Mucosa of descending colon (tissue), 3 donors: ENCODE results near the gene SEPTIN1. TPM values are rescaled to one million over a fixed set of nuclear protein-coding genes. Genes with fewer than 3 reads are reported as not detected.

Experiments used
- ATAC-seq: fragments of 200-7000 bp; cut with Tn5 transposase; one replicate; pipeline ENCODE4 v1.9.1; 2020; ENCODE audit warnings: mild to moderate bottlenecking, moderate library complexity
- DNase-seq, 3 donors: peaks; one replicate each; pipeline ENCODE4 v3.0.0-alpha.2; 2020
- H3K36me3 ChIP-seq: fragments of 200-600 bp; one replicate; pipeline ENCODE4 v1.8.0; 2021; ENCODE audit warnings: low read depth, mild to moderate bottlenecking
- H3K4me1 ChIP-seq: fragments of 200-600 bp; one replicate; pipeline ENCODE4 v1.8.0; 2021; ENCODE audit warnings: low read depth, mild to moderate bottlenecking
- H3K4me3 ChIP-seq: fragments of 200-600 bp; one replicate; pipeline ENCODE4 v1.8.0; 2021; ENCODE audit warnings: mild to moderate bottlenecking
- H3K9me3 ChIP-seq: fragments of 200-600 bp; one replicate; pipeline ENCODE4 v1.8.0; 2021; ENCODE audit warnings: mild to moderate bottlenecking
- intact Hi-C, 2 donors: fragments of 100-400 bp; cut with DNase I in 1 of 2; cut with micrococcal nuclease in 1 of 2; formaldehyde crosslinking; loops; one replicate each; pipeline versions ENCODE4 v1.11.0 to v1.11.1; 2022; cut with DNase I, micrococcal nuclease
- total RNA-seq, 3 donors: library from RNA; stranded (reverse); fragmentation: NEBNext Ultra II Directional in 2 of 3; extraction: Animal tissue kit (Norgen Biotek cat#: 25700) in 2 of 3; gene quantifications; one replicate each; pipeline versions ENCODE4 v1.2.1 to v1.2.4, GENCODE V29; 2021 to 2023
- TF ChIP-seq, protein P1 (sequence below): fragments of 200-600 bp; IDR thresholded peaks from one replicate; pipeline ENCODE4 v1.8.0; 2022; ENCODE audit warnings: antibody characterized with exemption, mild to moderate bottlenecking
- donor health status: DM: no; HTN: no; CAD: no; lungs with moderate emphysema.
- donor health status: DM: no; HTN: no; CAD: no.
- donor health status: DM: no; HTN: yes; CAD: no.

Gene SEPTIN1
- total RNA-seq, 3 donors from 2014 or later: 5.6 to 6.1 (median 6.0) TPM

DNA sequence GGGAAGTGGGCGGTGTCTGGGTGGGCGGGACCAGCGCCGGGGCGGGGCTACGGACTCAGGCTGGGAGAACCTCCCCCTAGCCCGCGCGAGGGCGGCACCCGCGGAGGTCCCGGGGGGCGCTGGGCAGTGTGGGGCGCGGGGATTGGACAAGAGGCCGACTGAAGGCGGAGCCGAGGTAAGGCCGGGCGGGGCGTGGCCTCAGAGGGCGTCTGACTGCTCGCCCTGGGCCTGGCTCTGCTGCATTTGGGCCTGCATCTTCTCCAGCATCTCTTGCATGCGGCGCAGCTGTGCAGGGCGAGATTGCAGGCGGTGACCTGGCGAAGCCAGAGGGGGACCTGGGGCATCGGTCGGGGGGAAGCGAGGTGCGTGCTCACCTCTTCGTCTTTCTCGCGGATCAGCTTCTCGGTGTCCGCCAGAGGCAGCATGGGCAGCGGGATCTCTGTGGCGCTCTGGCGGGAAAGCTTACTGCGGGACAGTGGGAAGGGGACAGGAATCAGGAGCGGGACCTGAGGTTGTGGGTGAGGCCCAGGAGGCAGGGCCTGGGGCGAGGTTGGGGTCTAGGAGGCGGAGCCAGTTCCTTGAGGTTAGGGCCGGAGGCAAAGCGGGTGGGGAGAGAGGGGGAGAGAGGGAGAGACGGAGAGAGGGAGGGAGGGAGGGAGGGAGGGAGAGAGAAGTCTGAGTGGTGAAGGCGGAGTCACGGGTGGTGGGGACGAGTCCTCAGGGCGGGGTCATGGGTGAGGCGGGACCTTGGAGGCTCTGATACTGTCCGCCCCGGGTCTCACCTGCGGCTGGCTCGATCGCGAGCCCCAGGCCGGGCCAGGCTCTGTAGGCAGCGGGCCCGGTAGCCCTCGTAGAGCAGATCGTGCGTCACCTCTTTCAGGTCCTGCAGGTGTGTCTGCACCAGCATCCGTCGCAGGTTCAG lies 3.9 kb downstream of the SEPTIN1 start:
- no peaks in the 10 kb centered on the region for H3K9me3 ChIP-seq
- no peaks in the 10 kb centered on the region for H3K36me3 ChIP-seq
- peak overlapping the region; percentile 33 for H3K4me3 ChIP-seq
- peak; percentile 93 for ATAC-seq
- DNase-seq: peak; percentile 99 to 100 (median 100)
- intact Hi-C loops: no loop called here
- H3K4me1 ChIP-seq: peaks cover 11% of the 10 kb centered on the region
- TF ChIP-seq, protein P1, sequence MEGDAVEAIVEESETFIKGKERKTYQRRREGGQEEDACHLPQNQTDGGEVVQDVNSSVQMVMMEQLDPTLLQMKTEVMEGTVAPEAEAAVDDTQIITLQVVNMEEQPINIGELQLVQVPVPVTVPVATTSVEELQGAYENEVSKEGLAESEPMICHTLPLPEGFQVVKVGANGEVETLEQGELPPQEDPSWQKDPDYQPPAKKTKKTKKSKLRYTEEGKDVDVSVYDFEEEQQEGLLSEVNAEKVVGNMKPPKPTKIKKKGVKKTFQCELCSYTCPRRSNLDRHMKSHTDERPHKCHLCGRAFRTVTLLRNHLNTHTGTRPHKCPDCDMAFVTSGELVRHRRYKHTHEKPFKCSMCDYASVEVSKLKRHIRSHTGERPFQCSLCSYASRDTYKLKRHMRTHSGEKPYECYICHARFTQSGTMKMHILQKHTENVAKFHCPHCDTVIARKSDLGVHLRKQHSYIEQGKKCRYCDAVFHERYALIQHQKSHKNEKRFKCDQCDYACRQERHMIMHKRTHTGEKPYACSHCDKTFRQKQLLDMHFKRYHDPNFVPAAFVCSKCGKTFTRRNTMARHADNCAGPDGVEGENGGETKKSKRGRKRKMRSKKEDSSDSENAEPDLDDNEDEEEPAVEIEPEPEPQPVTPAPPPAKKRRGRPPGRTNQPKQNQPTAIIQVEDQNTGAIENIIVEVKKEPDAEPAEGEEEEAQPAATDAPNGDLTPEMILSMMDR: no peak

DNA sequence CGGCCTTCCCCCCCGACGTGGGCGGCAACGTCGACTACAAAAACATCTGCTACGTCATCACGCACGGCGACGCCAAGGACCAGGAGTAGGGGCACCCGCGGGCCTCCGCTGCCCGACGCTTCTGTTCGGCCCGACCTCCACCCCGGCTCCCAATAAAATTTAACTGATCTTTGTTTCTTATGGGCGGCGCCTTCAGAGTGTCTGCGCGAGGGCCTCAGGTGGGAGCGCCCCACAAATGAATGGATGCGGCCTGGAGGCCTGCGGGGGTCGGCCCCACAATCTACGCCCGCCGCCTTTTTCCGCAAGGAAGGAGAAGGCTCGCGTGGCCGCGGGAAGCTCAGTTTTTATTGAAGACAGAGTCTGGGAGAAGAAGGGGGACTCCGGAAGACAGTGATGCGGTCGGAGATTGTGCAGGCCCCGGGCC lies 4.5 kb downstream of the SEPTIN1 start:
- DNase-seq (peak; percentile 94 to 96 (median 96)), ATAC-seq (peak; percentile 70)
- H3K36me3 ChIP-seq: no peaks in the 10 kb centered on the region
- peaks cover 11% of the 10 kb centered on the region for H3K4me1 ChIP-seq
- intact Hi-C loops: no loop called here
- peak overlapping the region; percentile 33 for H3K4me3 ChIP-seq
- TF ChIP-seq, protein P1: no peak
- H3K9me3 ChIP-seq: no peaks in the 10 kb centered on the region

DNA sequence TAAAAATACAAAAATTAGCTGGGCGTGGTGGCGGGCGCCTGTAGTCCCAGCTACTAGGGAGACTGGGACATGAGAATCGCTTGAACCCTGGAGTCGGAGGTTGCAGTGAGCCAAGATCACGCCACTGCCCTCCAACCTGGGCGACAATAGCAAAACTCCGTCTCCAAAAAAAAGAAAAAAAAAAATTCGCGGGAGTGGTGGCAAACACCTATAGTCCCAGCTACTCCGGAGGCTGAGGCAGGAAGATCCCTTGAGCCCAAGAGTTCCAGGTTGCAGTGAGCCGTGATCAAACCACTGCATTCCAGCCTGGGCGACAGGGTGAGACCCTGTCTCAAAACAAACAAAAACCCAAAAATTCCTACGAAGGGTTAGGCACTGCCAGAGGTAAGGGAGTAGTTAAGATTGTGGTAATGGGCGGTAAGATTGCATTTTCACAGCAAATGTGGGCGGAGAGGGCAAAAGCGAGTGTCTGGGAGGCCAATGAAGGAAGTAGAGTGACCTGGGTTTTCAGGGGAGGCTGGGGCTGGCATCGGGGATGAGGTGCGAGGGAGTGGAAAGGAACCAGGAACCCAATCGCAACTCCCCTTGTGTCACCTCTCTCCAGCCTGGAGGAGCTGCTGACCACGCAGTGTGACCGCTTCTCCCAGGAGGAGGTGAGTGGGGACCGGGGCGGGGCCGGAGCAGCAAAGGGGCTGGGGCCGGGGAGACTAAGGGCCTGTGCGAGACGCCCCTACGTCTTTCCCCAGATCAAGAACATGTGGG lies 5.1 kb downstream of the SEPTIN1 start:
- H3K36me3 ChIP-seq: no peaks in the 10 kb centered on the region
- intact Hi-C loops: no loop called here
- H3K4me1 ChIP-seq: peaks cover 11% of the 10 kb centered on the region
- DNase-seq (no peak), ATAC-seq (no peak)
- TF ChIP-seq, protein P1: no peak
- H3K9me3 ChIP-seq: no peaks in the 10 kb centered on the region
- peak overlapping the region; percentile 33 for H3K4me3 ChIP-seq

DNA sequence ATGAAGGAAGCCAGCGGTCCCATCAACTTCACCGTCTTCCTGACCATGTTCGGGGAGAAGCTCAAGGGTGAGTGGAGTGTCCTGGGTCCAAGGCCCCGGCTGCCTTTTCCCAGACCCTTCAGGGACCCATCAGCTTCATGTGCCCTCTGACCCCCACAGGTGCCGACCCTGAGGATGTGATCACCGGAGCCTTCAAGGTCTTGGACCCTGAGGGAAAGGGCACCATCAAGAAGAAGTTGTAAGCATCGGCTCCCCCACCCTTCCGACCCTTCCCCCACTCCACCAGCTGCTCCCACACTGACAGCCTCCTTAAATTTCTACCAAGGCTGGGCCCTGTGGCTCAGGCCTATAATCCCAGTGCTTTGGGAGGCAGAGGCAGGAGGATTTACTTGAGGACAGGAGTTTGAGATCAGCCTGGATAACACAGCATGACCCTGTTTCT lies 5.9 kb downstream of the SEPTIN1 start:
- TF ChIP-seq, protein P1: no peak
- intact Hi-C loops: no loop called here
- peaks cover 11% of the 10 kb centered on the region for H3K4me1 ChIP-seq
- ATAC-seq (no peak), DNase-seq (no peak)
- H3K36me3 ChIP-seq: no peaks in the 10 kb centered on the region
- no peak overlapping the region for H3K4me3 ChIP-seq
- H3K9me3 ChIP-seq: no peaks in the 10 kb centered on the region

DNA sequence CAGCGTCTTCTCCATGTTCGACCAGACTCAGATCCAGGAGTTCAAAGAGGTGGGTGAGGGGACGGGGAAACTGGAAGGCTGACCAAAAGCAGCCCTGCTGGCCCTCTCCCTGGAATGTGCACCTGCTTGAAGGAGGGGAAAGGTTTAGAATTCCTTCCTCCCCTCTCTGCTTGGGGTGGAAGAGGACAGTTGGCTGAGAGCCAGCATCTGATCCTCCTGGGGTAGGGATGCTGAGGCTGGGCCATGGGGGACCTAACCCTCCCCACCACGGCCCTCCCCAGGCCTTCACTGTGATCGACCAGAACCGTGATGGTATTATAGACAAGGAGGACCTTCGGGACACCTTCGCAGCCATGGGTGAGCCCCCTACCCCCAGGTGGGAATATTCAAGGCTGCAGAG lies 6.5 kb downstream of the SEPTIN1 start:
- Histone ChIP-seq H3K36me3 (no peaks in the 10 kb centered on the region), H3K9me3 (no peaks in the 10 kb centered on the region), H3K4me1 (peaks cover 11% of the 10 kb centered on the region), H3K4me3 (no peak overlapping the region)
- TF ChIP-seq, protein P1: no peak
- DNase-seq: no peak
- ATAC-seq: no peak
- intact Hi-C loops: no loop called here
